Measurements from ENCODE around the gene CMKLR1.

CMKLR1 gene

DNA sequence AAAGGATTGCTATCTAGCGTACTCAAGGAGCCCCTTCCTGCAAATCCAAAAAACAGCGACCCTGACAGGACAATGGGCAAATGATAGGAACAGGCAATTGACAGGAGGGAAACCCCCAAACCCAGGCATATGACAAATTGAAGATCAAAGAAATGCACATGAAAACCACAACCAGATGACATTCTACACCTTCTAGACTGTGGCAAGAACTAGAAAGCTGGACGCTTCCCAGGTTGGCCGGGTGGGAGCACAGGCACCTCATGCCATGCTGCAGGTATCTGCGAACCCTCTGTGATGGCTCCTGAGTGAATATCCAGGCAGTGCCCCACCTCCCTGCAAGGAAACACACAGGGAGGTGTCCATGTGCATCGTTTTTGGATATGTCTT, 37.1 kb downstream of the CMKLR1 start:
- no peak for DNase-seq (ENCODE audit: extremely low read depth, low read depth)
- TF ChIP-seq, protein P1, sequence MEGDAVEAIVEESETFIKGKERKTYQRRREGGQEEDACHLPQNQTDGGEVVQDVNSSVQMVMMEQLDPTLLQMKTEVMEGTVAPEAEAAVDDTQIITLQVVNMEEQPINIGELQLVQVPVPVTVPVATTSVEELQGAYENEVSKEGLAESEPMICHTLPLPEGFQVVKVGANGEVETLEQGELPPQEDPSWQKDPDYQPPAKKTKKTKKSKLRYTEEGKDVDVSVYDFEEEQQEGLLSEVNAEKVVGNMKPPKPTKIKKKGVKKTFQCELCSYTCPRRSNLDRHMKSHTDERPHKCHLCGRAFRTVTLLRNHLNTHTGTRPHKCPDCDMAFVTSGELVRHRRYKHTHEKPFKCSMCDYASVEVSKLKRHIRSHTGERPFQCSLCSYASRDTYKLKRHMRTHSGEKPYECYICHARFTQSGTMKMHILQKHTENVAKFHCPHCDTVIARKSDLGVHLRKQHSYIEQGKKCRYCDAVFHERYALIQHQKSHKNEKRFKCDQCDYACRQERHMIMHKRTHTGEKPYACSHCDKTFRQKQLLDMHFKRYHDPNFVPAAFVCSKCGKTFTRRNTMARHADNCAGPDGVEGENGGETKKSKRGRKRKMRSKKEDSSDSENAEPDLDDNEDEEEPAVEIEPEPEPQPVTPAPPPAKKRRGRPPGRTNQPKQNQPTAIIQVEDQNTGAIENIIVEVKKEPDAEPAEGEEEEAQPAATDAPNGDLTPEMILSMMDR (IDR thresholded peaks at IDR 0.05; ENCODE audit: low read depth, low read length, missing control alignments), result no peak
- no peak overlapping the region for H3K4me3 ChIP-seq (replicated peaks; ENCODE audit: low read depth, low read length)

DNA sequence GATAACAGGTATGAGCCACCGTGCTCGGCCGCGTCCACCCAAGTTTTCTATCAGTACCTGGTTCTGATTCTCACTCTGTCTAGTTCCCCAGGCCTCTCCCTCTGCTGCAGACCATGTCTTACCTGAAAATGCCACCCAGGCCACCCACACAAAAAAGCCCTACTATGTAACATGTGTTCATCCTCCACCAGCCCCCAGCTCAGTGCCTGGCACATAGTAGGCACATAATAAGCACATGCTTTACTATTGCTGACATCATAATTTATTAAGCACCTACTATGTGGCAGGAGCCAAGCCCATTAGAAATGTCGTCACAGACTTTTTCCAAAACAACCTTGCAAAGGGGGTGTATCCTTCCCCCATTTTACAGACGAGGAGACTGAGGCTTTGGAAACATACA, 37.8 kb downstream of the CMKLR1 start:
- DNase-seq (ENCODE audit: extremely low read depth, low read depth), result no peak
- H3K4me3 ChIP-seq (replicated peaks; ENCODE audit: low read depth, low read length), result no peak overlapping the region
- TF ChIP-seq, protein P1 (IDR thresholded peaks at IDR 0.05; ENCODE audit: low read depth, low read length, missing control alignments), result no peak

DNA sequence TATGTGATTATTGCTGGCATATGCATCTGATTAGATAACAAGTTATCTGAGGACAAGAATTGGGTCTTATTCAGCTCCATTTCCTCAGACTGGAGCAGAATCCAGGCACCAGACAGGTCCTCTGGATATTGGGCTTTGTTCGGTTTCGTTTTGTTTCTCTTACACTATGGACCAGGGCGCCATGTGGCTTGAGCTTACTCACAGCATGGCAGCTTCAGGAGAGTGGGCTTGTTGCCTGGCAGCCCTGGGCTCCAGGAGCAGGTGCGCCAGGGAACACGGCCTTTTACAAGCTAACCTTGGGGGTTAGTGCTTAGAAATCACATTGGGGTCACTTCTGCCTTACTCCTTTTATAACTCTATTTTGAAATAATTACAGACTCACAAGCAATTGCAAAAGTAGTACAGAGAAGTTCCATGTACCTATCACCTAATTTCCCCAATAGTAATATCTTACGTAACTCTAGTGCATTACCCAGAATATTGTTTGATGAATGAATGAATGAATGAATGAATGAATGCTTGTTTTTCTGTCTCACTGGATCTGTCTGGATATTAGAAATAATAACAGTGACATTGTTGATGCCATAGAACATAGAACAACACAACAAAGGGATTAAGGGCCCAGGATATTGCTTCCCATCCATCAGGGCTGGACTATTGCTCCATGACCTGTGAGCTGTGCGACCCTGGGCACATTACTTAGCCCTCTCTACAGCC, 39.0 kb downstream of the CMKLR1 start:
- TF ChIP-seq, protein P1 (IDR thresholded peaks at IDR 0.05; ENCODE audit: low read depth, low read length, missing control alignments), result no peak
- H3K4me3 ChIP-seq (replicated peaks; ENCODE audit: low read depth, low read length), result no peak overlapping the region
- DNase-seq (ENCODE audit: extremely low read depth, low read depth), result no peak

DNA sequence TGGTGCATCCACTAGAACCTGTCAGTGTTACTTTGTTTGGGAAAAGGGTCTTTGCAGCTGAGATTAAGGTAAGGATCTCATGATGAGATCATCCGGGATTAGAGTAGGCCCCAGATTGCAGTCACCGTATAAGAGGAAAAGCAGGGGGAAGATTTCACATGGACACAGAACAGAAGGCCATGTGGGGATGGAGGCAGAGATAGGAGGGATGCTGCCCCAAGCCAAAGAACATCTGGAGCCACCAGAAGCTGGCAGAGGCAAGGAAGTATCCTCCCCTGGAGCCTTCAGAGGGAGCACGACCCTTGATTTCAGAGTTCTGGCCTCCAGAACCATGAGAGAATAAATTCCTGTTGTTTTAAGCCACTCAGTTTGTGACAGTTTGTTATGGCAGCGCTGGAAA, 39.6 kb downstream of the CMKLR1 start:
- DNase-seq (ENCODE audit: extremely low read depth, low read depth), result no peak
- H3K4me3 ChIP-seq (replicated peaks; ENCODE audit: low read depth, low read length), result no peak overlapping the region
- TF ChIP-seq, protein P1 (IDR thresholded peaks at IDR 0.05; ENCODE audit: low read depth, low read length, missing control alignments), result no peak

DNA sequence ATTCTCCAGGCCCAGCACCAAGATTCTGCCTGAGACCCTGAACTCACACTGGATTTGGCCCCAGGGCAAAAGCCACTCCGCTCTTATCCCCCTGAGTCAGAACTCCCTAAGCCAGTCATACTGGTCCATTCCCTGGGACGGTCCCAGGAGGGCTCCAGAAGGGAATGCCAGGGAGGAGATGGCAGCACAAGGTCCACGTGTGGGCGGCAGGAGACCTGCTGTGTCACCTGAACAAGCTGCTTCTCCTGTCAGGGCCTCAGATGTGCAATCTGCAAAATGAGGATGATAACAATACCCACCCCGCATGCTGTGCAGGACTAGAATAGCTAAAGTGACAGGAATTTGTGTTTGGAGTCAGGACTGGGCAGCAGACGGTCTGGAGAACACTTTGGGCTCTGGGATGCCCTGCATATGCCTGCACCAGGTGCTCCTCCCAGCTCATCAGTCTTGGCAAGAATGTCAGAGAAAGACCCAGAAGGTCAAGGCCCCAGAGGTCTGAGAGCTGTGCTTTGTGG, 40.3 kb downstream of the CMKLR1 start:
- DNase-seq (ENCODE audit: extremely low read depth, low read depth), result no peak
- no peak overlapping the region for H3K4me3 ChIP-seq (replicated peaks; ENCODE audit: low read depth, low read length)
- TF ChIP-seq, protein P1 (IDR thresholded peaks at IDR 0.05; ENCODE audit: low read depth, low read length, missing control alignments), result no peak

DNA sequence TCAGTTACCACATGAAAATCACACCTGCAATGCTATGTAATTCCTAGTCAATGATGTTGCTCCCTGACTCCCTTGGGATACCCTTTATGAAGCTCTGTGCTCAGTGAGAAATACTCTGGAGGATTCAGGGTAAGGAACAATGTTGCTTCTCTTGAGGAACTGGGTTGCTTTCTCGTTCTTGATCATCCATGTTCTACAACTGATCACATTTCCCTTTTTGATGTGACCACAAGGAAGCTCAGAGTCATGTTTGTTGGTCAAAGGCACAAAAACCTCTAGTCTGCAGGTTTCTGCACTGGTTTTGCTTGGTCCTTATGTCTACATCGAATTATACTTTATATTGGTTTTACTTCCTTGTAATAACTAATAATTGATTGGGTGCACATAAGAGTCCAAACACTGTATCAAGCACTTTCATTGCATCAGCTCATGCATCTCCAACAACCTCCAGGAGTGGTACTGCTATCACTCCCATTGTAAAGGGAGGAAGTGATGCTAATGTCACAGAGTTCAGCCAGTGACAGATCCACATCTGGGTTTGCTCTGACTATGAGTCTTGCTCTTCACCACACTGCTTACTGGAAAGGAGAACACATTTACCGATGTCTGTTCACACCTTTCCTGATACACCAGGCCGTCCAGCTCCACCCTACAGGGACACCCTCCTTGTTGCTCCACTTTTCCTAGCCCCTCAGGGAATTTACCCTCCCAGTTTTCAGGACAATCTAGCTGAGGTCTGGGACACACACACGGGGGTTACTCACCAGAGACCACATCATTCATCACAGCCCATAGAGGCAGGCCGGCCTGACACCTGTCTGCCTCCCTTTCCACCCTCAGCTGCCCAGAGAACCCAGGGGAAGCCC, 41.0 kb downstream of the CMKLR1 start:
- no peak overlapping the region for H3K4me3 ChIP-seq (replicated peaks; ENCODE audit: low read depth, low read length)
- DNase-seq (ENCODE audit: extremely low read depth, low read depth), result no peak
- TF ChIP-seq, protein P1 (IDR thresholded peaks at IDR 0.05; ENCODE audit: low read depth, low read length, missing control alignments), result no peak
